Activated gamma-delta T cell treated with anti-CD3 and anti-CD28 coated beads, Interleukin-2, amount 50 U/mL, for 16 hours (primary cell): ENCODE data around the gene SELENOF.
"Not testable (repeated sequence)": the region's sequence is repeated elsewhere in the genome, so short reads cannot be mapped to it uniquely, and the experiment has no call there.

Source experiments
- DNase-seq: peaks from one replicate; pipeline ENCODE4 v3.0.0-alpha.2; 2020; ENCODE audit warnings: low read depth

SELENOF gene

GRCh38 chr1:86916752-86917151, 2.8 kb upstream of the SELENOF start:
- no peak for DNase-seq

GRCh38 chr1:86915737-86916235, 1.9 kb upstream of the SELENOF start:
- no peak for DNase-seq

- peak; percentile 20 for DNase-seq
These were observed 1.2 kb upstream of the SELENOF start for GRCh38 chr1:86914998-86915736.

GRCh38 chr1:86914601-86914997, 673 bp upstream of the SELENOF start, which contains the start of gene HS2ST1:
TSS of gene HS2ST1 (plus strand) at chr1:86914635.
- DNase-seq = no peak

- DNase-seq = peak; percentile 4
These were observed 479 bp downstream of the SELENOF start for GRCh38 chr1:86913399-86913895.

GRCh38 chr1:86912281-86912900, 1.5 kb downstream of the SELENOF start:
- no peak for DNase-seq

- DNase-seq = no peak
These were observed 7.5 kb downstream of the SELENOF start for GRCh38 chr1:86906419-86906818.

GRCh38 chr1:86905875-86906274, 8.1 kb downstream of the SELENOF start:
- no peak for DNase-seq

GRCh38 chr1:86899401-86899800, 14.5 kb downstream of the SELENOF start:
- DNase-seq = not testable (repeated sequence)

GRCh38 chr1:86888327-86888726, 25.6 kb downstream of the SELENOF start:
- DNase-seq = no peak

- DNase-seq = no peak
These were observed 26.3 kb downstream of the SELENOF start for GRCh38 chr1:86887479-86888162.

GRCh38 chr1:86875722-86876121, 38.2 kb downstream of the SELENOF start:
- DNase-seq = no peak

- no peak for DNase-seq
These were observed 41.8 kb downstream of the SELENOF start for GRCh38 chr1:86872086-86872485.

GRCh38 chr1:86871001-86871400, 42.9 kb downstream of the SELENOF start:
- no peak for DNase-seq

- DNase-seq = no peak
These were observed 45.4 kb downstream of the SELENOF start for GRCh38 chr1:86868477-86868876.

- not testable (repeated sequence) for DNase-seq
These were observed 46.6 kb downstream of the SELENOF start for GRCh38 chr1:86867278-86867677.

GRCh38 chr1:86866665-86867064, 47.3 kb downstream of the SELENOF start:
- no peak for DNase-seq

GRCh38 chr1:86865973-86866637, 47.8 kb downstream of the SELENOF start:
- DNase-seq = no peak

- DNase-seq = no peak
These were observed 51.0 kb downstream of the SELENOF start for GRCh38 chr1:86862920-86863319.

GRCh38 chr1:86861424-86861823, 52.5 kb downstream of the SELENOF start:
- no peak for DNase-seq

GRCh38 chr1:86860424-86860823, 53.5 kb downstream of the SELENOF start:
- DNase-seq = no peak

- DNase-seq = no peak
These were observed 53.9 kb downstream of the SELENOF start for GRCh38 chr1:86860020-86860419.
